ENCODE results near the gene SAMSN1.
A peak's percentile ranks its signal among the peaks of the same experiment; 100 is the strongest.
"Not testable (repeated sequence)": the region's sequence is repeated elsewhere in the genome, so short reads cannot be mapped to it uniquely, and the experiment has no call there.

SAMSN1 gene

GRCh38 chr21:14527696-14528652, 18.1 kb downstream of the SAMSN1 start:
- no peak for DNase-seq

GRCh38 chr21:14526836-14527695, 19.0 kb downstream of the SAMSN1 start:
- no peak for DNase-seq

GRCh38 chr21:14526199-14526598, 19.9 kb downstream of the SAMSN1 start:
- no peak for DNase-seq

GRCh38 chr21:14523234-14523633, 22.9 kb downstream of the SAMSN1 start:
- peak in 1 of 2 donors; percentile 57 for DNase-seq

DNA sequence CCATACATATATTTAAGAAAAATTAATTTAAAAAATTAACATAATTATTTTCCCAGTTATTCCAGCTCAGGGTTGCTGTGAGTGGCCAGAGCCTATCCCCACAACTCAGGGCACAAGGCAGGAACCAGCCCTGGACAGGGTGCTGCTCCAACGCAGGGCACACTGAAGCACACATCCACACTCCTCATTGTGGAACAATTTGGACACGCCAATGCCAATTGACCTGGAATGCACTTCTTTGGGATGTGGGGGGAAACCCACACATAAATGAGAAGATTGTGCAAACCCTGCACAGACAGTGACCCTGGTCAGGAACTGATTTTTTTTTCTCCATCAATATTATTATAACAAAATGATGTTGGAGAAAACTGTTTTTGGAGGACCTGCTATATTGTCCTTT, 23.4 kb downstream of the SAMSN1 start:
- no peak for DNase-seq

- DNase-seq, result peak in 1 of 2 donors; percentile 79
These were observed 25.6 kb downstream of the SAMSN1 start for GRCh38 chr21:14520535-14520934.

DNA sequence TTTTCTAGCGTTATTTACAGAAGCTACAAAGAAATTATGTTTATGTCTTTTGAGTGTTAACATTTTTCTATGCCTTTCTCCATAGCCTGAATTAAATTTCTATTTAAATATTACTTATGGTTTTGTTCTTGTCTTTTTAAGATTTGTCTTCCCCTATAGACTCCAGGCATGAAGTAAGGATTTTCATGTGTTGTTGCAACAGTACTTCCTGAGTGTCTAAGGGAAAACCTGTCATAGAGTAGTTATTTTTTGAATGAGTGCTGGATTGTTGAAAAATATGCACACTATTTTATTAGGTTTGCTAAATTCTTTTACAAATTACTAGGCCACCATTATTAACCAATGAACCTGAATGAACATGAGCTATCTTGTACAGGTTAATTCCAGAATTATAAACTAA, 27.1 kb downstream of the SAMSN1 start:
- no peak for DNase-seq

DNA sequence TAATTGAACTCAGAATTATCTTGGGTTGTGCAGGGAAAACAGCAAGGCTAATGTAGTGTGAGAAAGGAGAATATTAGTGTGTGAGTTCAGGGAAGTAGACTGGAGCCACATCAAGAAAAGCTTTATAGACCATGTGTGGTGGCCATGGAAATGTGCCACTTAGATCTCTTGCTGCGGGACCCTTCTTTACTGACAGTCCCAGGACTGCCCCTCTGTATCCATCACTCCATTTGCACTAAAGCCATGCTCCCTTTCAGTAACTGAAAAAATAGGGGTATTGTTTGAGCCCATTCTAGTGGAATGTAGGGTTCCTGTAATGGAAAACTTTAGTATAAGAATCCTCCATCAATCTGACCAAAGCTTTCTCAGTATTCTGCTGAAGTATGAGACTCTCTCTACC, 32.3 kb downstream of the SAMSN1 start:
- no peak for DNase-seq

DNA sequence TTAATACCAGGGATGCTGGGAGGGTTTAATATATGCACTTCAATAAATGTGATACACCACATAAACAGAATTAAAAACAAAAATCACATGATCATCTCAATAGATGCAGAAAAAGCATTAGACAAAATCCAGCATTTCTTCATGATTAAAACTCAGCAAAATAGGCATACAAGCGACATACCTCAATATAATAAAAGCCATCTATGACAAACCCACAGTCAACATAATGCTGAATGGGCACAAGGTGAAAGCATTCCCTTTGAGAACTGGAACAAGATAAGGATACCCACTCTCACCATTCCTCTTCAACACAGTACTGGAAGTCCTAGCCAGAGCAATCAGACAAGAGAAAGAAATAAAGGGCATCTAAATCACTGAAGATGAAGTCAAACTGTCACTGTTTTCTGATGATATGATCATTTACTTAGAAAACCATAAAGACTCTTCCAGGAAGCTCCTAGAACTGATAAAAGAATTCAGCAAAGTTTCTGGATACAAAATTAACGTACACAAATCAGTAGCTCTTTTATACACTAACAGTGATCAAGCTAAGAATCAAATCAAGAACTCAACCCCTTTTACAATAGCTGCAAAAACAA, 39.2 kb downstream of the SAMSN1 start:
- not testable (repeated sequence) for DNase-seq

GRCh38 chr21:14500873-14501272, 45.2 kb downstream of the SAMSN1 start:
- DNase-seq, result no peak

DNA sequence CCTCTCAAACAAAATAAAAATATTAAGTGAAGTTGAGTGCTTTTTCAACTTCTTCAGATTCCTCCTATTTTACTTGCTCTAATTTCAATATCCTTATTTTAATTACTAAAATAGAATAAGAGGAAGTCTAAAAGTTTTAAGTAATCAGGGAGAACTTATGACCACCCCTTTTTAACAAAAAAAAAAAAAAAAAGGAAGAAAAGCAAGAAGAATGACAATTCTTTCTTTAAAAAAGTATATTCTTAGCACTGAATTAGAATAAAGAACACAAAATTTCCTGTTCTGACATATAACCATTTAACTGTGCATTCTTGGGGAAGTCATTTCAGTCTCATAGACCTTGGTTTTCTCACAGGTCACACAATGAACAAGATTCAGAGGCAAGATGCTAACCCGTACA, 46.8 kb downstream of the SAMSN1 start:
- no peak for DNase-seq

GRCh38 chr21:14497825-14498224, 48.3 kb downstream of the SAMSN1 start:
- DNase-seq, result no peak

DNA sequence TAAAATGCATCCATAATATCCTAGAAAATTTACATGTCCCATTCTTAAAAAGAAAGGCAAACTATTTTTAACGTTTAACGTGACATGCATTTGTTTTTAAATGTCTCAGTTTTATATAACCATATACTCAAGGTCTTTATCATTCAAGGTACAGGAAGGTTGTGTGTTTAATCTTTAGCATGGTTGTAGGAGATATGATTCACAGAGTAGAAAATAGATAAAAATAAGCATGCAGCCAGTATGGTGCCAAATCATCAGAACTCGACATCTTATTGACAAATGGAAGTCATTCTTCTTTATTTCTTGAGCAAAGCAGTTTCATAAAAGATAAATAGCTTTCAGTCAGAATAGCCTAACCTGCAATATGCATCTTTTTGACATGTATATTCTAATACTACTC, 51.0 kb downstream of the SAMSN1 start:
- no peak for DNase-seq

- not testable (repeated sequence) for DNase-seq
These were observed 51.9 kb downstream of the SAMSN1 start for GRCh38 chr21:14494181-14494580.

- no peak for DNase-seq
These were observed 52.4 kb downstream of the SAMSN1 start for GRCh38 chr21:14493731-14494130.

- DNase-seq, result no peak
These were observed 53.2 kb downstream of the SAMSN1 start for GRCh38 chr21:14492931-14493330.

- DNase-seq, result no peak
These were observed 54.8 kb downstream of the SAMSN1 start for GRCh38 chr21:14491269-14491681.

- no peak for DNase-seq
These were observed 57.4 kb downstream of the SAMSN1 start for GRCh38 chr21:14488672-14489204.

DNA sequence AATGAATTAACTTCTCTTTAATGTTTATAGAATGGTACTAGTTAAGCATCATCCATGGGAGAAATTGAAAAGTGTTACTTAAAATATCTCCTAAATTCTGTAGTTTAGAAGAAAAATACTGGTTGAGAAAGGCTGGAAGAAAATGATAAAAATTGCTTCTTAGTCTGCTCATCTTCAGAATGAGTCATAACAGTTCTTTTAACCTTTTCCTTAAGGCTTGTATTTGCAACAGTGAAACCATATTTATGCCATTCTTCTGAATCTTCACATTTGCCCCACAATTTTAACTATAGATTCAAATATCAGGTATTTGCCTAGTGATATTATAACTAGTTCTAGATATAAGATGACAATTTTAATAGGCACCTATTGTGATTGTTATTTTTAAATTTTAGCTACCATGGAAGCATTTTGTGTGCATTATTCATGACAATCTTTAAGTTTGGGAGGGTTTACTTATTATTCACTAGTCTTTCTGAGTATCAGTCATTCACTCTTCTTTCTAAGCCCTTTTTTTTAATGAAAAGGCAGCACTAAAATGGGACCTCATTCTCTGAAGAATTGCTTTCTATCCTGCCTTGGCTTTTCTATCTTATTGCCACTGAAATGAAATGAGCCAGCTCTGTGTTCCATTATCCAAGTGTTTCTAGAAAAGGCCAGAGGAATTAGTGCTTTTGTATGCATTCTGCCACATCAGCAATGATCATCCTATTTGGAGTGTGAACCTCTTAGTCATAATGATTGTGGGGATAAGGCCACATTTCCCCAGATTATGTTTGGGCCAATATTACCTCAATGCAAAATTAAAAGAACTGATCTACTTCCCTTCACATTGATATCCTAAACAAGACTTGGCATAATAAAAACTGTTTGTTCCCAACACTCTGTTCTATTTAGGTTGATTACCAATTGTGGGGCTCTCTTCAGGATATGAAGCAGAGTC, 58.4 kb downstream of the SAMSN1 start:
- DNase-seq, result no peak

DNA sequence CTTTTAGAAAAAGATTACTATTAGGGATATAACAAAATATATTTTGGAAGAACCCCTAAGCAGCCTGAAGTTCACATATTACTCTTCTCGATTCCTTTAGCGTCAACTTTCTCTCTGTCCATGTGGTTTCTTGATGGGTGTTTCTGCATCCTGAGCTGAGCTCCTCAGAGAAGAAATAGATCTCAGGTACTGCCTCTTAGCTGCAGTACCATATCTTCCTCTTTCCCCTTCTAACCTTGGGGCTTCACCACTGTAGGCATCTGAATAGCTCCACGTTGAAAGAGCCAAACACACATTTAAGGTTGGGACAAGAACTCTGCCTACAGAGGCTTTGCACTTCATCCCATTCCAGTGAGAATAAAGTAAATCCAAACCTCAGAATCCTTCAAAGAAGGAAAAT, 59.2 kb downstream of the SAMSN1 start:
- no peak for DNase-seq

GRCh38 chr21:14484188-14485009, 61.7 kb downstream of the SAMSN1 start:
- no peak for DNase-seq
